SK-N-SH treated with all-trans-retinoic acid at 6 μM for 48 hours (cell line): ENCODE data around the gene KLRF1.

Experiments used
- ARNTL ChIP-seq: fragments of 450-650 bp; formaldehyde crosslinking; IDR thresholded peaks from 2 replicates; pipeline ENCODE4 v1.5.0; 2020; ENCODE audit warnings: low read depth, mild to moderate bottlenecking, moderate library complexity, borderline replicate concordance
- BACH2 ChIP-seq: fragments of 250-450 bp; sonication (Bioruptor Pico); IDR thresholded peaks from 2 replicates; pipeline ENCODE4 v1.9.0; 2021; ENCODE audit warnings: mild to moderate bottlenecking, borderline replicate concordance
- CSDC2 ChIP-seq: fragments of 250-450 bp; sonication (Bioruptor Pico); IDR thresholded peaks from 2 replicates; pipeline ENCODE4 v1.5.0; 2020; ENCODE audit warnings: mild to moderate bottlenecking, moderate library complexity
- ISL1 ChIP-seq: fragments of 250-450 bp; sonication (Bioruptor Pico); IDR thresholded peaks from 2 replicates; pipeline ENCODE4 v2.1.2; 2022; ENCODE audit warnings: mild to moderate bottlenecking, moderate library complexity
- OSR1 ChIP-seq: fragments of 250-450 bp; sonication (Bioruptor Pico); IDR thresholded peaks from 2 replicates; pipeline ENCODE4 v1.8.0; 2022; ENCODE audit warnings: moderate library complexity, mild to moderate bottlenecking, inconsistent platforms
- RARB ChIP-seq: fragments of 250-450 bp; sonication (Bioruptor Pico); IDR thresholded peaks from 2 replicates; pipeline ENCODE4 v1.8.0; 2021; ENCODE audit warnings: mild to moderate bottlenecking, moderate library complexity
- SNAI2 ChIP-seq: fragments of 250-450 bp; sonication (Bioruptor Pico); IDR thresholded peaks from 2 replicates; pipeline ENCODE4 v1.5.0; 2020; ENCODE audit warnings: mild to moderate bottlenecking, moderate library complexity
- TCF4 ChIP-seq: fragments of 250-450 bp; sonication (Bioruptor Pico); IDR thresholded peaks from 2 replicates; pipeline ENCODE4 v1.8.0; 2021; ENCODE audit warnings: mild to moderate bottlenecking, moderate library complexity, borderline replicate concordance
- ZNF70 ChIP-seq: fragments of 450-650 bp; formaldehyde crosslinking; IDR thresholded peaks from 2 replicates; pipeline ENCODE4 v1.5.0; 2020; ENCODE audit warnings: mild to moderate bottlenecking, moderate library complexity
- TF ChIP-seq, protein P1 (sequence below): fragments of 250-450 bp; sonication (Bioruptor Pico); IDR thresholded peaks from 2 replicates; pipeline ENCODE4 v1.8.0; 2021; ENCODE audit warnings: low read depth, mild to moderate bottlenecking, moderate library complexity, borderline replicate concordance
- TF ChIP-seq, protein P2 (sequence below): fragments of 250-450 bp; sonication (Bioruptor Pico); IDR thresholded peaks from 2 replicates; pipeline ENCODE4 v1.5.1; 2020; ENCODE audit warnings: low read depth, mild to moderate bottlenecking, moderate library complexity

The KLRF1 gene

DNA sequence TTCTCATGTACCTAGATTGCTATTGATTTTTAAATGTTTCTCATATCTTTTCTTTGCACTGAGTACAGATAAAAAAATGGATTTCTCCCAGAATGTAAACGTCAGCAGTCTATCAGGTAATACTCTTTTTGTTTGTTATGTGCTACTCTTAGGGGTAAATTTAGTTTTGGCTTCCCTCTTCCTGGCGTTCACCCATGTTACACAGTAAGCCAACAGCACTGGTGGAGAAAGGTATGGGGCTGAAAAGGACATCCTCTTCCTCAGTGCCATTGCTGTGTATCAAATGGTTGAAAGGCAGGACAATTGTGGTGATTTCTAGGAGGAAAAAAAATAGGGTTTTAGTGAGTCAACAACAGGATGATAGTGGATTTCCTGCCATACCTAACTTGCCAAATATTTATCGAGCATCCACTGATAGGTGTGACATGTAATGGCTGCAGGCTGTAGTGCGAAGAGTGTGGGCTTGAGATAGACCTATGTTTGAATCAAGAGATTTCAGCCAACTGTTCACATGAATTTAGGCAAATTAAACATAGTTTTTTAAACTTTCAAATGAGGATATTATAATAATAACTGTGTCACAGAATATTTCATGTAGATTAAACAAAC, 61.5 kb downstream of the KLRF1 start (continued):
- TF ChIP-seq, protein P1, sequence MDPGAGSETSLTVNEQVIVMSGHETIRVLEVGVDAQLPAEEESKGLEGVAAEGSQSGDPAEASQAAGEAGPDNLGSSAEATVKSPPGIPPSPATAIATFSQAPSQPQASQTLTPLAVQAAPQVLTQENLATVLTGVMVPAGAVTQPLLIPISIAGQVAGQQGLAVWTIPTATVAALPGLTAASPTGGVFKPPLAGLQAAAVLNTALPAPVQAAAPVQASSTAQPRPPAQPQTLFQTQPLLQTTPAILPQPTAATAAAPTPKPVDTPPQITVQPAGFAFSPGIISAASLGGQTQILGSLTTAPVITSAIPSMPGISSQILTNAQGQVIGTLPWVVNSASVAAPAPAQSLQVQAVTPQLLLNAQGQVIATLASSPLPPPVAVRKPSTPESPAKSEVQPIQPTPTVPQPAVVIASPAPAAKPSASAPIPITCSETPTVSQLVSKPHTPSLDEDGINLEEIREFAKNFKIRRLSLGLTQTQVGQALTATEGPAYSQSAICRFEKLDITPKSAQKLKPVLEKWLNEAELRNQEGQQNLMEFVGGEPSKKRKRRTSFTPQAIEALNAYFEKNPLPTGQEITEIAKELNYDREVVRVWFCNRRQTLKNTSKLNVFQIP (CRISPR knock-in tag): no peak
- TF ChIP-seq, protein P2, sequence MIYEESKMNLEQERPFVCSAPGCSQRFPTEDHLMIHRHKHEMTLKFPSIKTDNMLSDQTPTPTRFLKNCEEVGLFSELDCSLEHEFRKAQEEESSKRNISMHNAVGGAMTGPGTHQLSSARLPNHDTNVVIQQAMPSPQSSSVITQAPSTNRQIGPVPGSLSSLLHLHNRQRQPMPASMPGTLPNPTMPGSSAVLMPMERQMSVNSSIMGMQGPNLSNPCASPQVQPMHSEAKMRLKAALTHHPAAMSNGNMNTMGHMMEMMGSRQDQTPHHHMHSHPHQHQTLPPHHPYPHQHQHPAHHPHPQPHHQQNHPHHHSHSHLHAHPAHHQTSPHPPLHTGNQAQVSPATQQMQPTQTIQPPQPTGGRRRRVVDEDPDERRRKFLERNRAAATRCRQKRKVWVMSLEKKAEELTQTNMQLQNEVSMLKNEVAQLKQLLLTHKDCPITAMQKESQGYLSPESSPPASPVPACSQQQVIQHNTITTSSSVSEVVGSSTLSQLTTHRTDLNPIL (CRISPR knock-in tag): no peak
- TF ChIP-seq ZNF70 (CRISPR knock-in tag): no peak
- TF ChIP-seq RARB (CRISPR knock-in tag): no peak
- no peak for TF ChIP-seq ARNTL
- no peak for TF ChIP-seq ISL1 (CRISPR knock-in tag)
- TF ChIP-seq SNAI2 (CRISPR knock-in tag): no peak
- no peak for TF ChIP-seq TCF4 (CRISPR knock-in tag)
- TF ChIP-seq OSR1: no peak
- no peak for TF ChIP-seq BACH2 (CRISPR knock-in tag)
- no peak for TF ChIP-seq CSDC2 (CRISPR knock-in tag)
